PFSK-1 (cell line): ENCODE results near the gene IFIT3.

Source experiments
- FOXP2 ChIP-seq: optimal IDR thresholded peaks from 2 replicates; pipeline ENCODE3; 2011; ENCODE audit warnings: borderline replicate concordance, control low read depth, inconsistent platforms; ENCODE audit not compliant: insufficient read depth; ENCODE audit errors: extremely low read length, extremely low read depth
- POLR2AphosphoS5 ChIP-seq: IDR thresholded peaks from 2 replicates; pipeline ENCODE4 v1.6.1; 2012; ENCODE audit warnings: low read depth, mild to moderate bottlenecking, control low read depth, low read length, moderate library complexity
- REST ChIP-seq, 2 experiments: IDR thresholded peaks; 2 replicates each; pipeline versions ENCODE4 v1.6.1 to v1.8.0; 2011 to 2012; ENCODE audit warnings: low read depth in 2 of 2, low read length in 2 of 2, control low read depth in 1 of 2, inconsistent platforms in 1 of 2, mild to moderate bottlenecking in 1 of 2, moderate library complexity in 1 of 2; ENCODE audit not compliant: insufficient read depth in 1 of 2
- SIN3A ChIP-seq: IDR thresholded peaks from 2 replicates; pipeline ENCODE4 v1.6.1; 2012; ENCODE audit warnings: mild to moderate bottlenecking, low read length, moderate library complexity, borderline replicate concordance; ENCODE audit not compliant: insufficient read depth
- TAF1 ChIP-seq: IDR thresholded peaks from 2 replicates; pipeline ENCODE4 v1.6.1; 2012; ENCODE audit warnings: low read length, control low read depth, borderline replicate concordance; ENCODE audit not compliant: insufficient read depth

IFIT3 gene

GRCh38 chr10:89337484-89337883, 9.7 kb downstream of the IFIT3 start:
- no peak; the same call in 1 of the 2 replicates for TF ChIP-seq TAF1
- TF ChIP-seq POLR2AphosphoS5 = no peak
- TF ChIP-seq SIN3A = no peak
- TF ChIP-seq REST (IDR thresholded peaks at IDR 0.05; ENCODE audit: insufficient read depth in 1 of 2, low read depth in 2 of 2, low read length in 2 of 2) = no peak
- TF ChIP-seq FOXP2 = no peak

- no peak for TF ChIP-seq SIN3A
- TF ChIP-seq TAF1 = no peak
- no peak for TF ChIP-seq REST (IDR thresholded peaks at IDR 0.05; ENCODE audit: insufficient read depth in 1 of 2, low read depth in 2 of 2, low read length in 2 of 2)
- no peak for TF ChIP-seq POLR2AphosphoS5
- no peak for TF ChIP-seq FOXP2
Measured at GRCh38 chr10:89338713-89339112, 10.9 kb downstream of the IFIT3 start.

- no peak for TF ChIP-seq REST (IDR thresholded peaks at IDR 0.05; ENCODE audit: insufficient read depth in 1 of 2, low read depth in 2 of 2, low read length in 2 of 2)
- no peak for TF ChIP-seq POLR2AphosphoS5
- no peak for TF ChIP-seq FOXP2
- TF ChIP-seq SIN3A = no peak
- TF ChIP-seq TAF1 = no peak
Measured at GRCh38 chr10:89339875-89340274, 12.1 kb downstream of the IFIT3 start.

GRCh38 chr10:89341649-89342048, 13.9 kb downstream of the IFIT3 start:
- no peak for TF ChIP-seq TAF1
- TF ChIP-seq FOXP2 = no peak
- no peak for TF ChIP-seq POLR2AphosphoS5
- TF ChIP-seq SIN3A = no peak
- no peak for TF ChIP-seq REST (IDR thresholded peaks at IDR 0.05; ENCODE audit: insufficient read depth in 1 of 2, low read depth in 2 of 2, low read length in 2 of 2)

- TF ChIP-seq REST (IDR thresholded peaks at IDR 0.05; ENCODE audit: insufficient read depth in 1 of 2, low read depth in 2 of 2, low read length in 2 of 2) = no peak
Measured at GRCh38 chr10:89342206-89342958, 14.6 kb downstream of the IFIT3 start.
